Gastroesophageal sphincter (tissue), 3 donors: Measurements from ENCODE around the gene TTYH3.

ENCODE experiments used
- POLR2A ChIP-seq, 2 donors: fragments of 450-650 bp; IDR thresholded peaks; one replicate each; pipeline ENCODE4 v1.6.1; 2017; ENCODE audit warnings: antibody characterized with exemption in 2 of 2, mild to moderate bottlenecking in 2 of 2, moderate library complexity in 1 of 2
- TF ChIP-seq, protein P1 (sequence below), 4 experiments: fragments of 200-600 bp in 2 of 4; fragments of 450-650 bp in 2 of 4; sonication (generic) in 1 of 4; IDR thresholded peaks; one replicate each; pipeline ENCODE4 v1.5.1; 2017 to 2019; ENCODE audit warnings: antibody characterized with exemption in 4 of 4, mild to moderate bottlenecking in 2 of 4, moderate library complexity in 2 of 4

DNA sequence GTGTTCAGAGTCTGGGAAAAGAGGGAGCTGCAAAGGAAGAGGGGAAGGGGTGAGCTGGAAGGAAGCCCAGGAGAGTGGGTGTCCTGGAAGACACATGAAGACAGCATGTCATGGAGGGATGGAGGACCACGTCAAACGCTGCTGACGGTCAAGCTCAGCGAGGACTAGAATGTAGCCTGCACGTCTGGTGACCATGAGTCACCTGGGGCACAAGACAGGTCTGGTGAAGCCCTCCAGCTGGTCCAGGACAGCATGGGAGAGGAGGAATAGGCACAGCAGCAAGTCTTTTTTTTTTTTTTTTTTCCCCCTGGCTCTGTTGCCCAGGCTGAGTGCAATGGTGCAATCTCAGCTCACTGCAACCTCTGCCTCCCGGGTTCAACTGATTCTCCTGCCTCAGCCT is 36.6 kb downstream of the TTYH3 start:
- TF ChIP-seq, protein P1, sequence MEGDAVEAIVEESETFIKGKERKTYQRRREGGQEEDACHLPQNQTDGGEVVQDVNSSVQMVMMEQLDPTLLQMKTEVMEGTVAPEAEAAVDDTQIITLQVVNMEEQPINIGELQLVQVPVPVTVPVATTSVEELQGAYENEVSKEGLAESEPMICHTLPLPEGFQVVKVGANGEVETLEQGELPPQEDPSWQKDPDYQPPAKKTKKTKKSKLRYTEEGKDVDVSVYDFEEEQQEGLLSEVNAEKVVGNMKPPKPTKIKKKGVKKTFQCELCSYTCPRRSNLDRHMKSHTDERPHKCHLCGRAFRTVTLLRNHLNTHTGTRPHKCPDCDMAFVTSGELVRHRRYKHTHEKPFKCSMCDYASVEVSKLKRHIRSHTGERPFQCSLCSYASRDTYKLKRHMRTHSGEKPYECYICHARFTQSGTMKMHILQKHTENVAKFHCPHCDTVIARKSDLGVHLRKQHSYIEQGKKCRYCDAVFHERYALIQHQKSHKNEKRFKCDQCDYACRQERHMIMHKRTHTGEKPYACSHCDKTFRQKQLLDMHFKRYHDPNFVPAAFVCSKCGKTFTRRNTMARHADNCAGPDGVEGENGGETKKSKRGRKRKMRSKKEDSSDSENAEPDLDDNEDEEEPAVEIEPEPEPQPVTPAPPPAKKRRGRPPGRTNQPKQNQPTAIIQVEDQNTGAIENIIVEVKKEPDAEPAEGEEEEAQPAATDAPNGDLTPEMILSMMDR (IDR thresholded peaks at IDR 0.05), result no peak
- no peak for TF ChIP-seq POLR2A (IDR thresholded peaks at IDR 0.05)
